ENCODE results near the gene ZDHHC14.

The ZDHHC14 gene

DNA sequence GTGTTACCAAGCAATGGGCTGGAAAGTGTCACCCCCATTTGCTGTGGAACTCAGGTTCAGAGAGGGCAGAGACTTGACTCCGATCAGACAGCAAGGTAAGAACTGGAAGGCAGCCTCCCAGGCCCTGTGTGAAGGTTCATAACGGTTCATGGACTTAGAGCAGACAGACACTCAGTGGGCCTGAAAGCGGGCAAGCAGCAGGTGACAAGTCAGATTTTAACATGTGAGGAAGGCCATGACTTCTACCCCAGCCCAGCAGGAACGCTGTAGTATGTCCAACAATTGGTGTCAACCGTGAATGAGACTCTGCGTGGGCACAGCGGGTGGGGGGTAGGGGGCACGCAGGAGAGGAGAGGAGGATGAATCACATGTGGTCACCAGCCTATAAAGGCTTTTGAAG, 224.5 kb downstream of the ZDHHC14 start:
- no peak for DNase-seq

DNA sequence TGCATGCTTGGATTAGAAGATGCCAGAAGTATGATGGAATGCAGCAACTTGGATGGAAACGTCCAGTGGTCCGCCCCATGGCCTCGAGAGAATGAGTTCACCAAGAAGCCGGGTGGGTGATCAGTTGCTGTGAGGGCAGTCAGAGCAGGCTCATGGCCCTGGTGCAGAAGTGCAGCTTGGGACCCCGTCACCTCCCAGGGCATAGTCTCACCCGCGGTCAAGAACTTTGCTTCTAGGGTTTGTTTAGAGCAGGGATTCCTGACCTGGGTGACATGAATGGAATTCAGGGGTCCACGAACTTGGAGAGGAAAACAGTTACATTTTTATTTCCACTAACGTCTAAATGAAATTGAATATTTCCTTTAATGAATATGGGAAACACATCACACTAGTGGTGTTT, 225.5 kb downstream of the ZDHHC14 start:
- DNase-seq, result no peak

DNA sequence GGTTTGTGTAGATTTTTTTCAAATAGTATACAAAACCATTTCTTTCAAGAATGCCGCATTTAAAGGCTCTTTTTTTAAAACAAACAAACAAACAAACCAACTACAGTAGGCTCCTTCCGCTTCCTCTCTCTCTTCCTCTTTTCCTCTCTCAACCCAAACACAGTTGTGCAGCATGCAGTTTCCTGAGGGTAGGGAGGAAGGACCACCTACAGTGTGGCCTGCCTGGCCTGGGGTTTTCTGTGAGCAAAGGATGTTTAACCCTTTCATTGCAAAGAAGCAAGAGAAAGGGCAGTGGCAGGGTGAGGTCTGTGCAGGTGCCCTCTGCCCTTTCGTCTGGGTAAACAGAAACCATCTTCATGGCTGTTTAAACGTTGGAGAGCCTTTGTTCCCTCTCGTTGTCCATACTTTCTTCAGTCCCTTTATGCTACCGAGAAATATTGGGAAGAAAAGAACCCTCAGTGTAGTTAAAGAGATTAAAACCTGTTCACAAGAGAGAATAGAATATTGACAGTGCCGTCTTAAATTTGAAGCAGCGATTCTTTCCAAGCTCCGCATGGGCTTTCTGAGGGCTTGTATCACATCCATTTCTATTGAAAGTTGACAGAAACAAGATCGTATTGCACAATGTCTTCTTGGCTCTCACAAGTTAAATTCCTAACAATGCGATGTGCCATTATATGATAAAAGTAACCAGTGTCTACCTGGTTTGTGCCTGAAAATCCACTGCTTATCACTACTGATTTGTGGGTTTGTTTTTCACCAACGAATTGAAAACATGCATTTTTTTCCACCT, 226.5 kb downstream of the ZDHHC14 start:
- DNase-seq, result no peak

DNA sequence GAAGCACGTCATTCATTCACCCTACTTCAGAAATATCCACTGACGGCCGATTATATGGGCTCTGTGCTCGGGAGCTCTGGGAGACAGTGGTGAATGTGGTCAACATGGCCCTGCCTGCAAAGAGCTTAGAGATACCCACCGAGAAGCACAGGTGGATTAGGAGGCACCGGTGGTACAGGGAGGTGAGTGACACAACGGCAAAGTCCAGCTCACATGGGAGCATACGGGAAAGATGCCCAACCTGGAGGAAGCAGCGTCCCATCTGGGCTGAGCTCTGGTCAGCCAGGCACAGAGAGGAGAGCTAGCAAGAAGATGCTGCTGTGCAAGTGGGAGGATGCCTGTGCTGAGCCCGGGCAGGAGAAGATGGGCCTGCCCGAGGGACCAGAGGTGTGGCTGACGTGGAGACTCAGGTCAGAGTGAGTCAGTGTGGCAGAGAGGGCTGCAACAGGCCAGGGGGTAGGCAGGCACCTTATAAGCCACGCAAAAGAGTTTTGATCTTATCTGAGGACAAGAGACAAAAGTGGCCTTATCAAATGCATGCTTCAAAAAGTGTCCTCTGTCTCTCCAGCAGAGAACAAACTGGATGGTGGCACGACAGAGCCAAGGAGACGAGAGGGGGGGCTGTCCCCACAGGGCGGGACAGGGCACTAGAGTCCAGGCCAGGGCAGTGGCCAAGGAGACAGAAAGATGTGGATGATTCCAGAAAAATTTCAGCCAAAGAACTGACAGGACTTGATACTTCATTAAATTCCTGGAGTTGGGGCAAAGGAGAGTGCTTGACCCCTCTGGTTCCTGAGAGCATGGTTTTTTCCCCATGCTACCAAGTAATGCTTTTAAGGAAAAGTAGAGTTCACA, 227.5 kb downstream of the ZDHHC14 start:
- DNase-seq, result no peak

DNA sequence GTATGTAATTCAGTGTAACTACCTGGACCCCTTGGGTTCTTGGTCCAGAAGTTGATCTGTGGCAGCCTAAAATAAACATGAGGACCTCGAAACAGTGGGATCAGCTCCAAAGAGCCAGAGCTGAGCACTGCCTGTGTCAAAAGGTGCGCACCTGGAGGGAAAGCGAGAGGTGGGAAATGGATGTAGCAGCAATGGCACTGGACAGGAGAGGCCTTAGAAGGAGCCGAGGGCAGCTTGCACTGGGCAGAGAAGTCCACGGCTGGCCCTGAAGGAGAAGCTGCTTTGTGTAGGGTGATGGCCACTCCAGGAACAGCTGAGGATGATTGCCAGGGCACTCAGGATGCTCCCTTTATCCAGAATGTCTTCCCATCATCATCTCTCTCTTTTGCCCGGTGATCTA, 228.1 kb downstream of the ZDHHC14 start:
- no peak for DNase-seq

DNA sequence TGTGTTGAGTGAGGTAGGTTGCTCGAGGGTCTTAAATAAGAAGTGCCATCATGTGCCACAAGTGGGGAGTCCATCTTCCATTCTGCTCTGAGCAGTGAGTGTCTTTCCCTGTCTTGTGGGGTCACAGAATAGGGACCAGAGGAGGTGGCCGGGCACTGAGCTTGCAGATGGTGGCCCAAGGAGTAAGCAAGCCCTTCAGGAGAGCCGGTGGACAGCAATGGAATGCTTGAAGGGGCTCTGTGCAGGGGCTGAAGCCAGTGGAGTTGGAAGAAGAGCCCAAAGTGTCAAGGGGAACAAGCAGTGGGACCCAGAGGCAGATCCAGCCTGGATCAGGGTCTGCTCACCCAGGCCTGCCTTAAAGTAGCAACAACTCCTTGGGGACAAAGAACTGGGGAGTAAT, 228.6 kb downstream of the ZDHHC14 start:
- DNase-seq, result no peak

DNA sequence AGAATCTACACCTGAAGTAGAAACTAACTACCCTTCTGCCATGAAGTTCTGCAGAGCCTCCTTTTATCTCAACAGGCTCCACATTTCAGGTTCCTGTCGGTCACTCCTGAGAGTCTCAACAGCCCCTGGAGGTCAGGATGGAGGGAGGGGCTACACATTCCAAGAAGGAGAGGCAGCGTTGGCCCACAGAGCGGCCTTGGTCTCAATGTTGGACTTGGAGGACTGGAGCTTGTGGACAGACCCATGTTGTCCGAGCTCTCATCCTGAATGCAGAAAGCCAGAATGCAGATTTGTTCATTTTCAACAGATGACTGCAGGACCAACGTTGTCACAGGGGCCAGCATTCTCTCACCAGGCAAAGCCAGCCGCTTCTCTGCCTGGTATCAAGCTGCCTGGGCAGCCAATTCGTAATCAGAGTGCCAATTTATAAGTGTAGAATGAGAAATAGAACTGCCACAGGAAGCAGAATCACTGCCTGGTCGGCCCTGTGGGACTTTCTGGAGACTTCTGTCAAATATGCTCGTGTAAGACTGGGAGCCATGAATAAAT, 229.5 kb downstream of the ZDHHC14 start:
- no peak for DNase-seq

DNA sequence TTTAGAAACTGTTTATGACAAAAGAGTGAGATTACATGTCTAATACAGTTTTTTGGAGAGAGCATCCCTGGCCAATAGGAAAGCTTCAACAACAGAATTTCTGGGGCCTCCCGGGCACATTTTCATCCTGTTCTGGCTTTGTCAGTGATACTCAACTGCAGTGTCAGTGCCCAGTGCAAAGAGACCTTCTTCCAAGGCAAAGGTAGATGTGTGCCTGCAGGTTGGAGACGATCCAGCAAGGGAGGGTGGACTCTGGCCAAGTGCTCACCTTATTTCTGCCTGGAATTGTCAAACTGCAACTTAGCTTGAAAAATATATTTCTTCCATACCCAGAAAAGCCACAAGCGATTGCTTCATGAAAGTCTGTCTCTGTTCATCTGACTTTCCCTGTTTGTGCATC, 230.4 kb downstream of the ZDHHC14 start:
- no peak for DNase-seq

DNA sequence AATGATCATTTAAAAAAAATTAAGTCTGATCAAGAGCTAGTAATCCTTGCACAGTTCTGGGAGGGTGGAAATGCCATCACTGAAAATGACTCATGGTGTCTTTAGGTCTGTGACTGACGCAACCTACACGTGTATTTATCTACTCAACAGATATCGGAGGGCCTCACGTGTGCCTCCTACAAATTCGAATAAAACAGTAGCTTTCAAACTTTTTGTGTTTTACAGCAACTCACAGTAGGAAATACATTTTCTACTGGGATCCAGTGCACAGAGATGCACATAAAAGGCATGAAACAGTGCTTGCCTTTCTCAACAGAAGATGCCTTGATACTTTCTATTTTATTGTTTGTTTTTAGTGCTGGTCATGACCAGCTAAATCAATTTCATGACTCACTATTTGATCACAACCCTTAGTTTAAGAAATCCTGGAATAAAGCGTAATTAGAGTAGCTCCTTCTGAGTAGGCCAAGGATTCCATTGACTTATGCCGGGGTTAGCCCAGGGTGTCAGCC, 232.1 kb downstream of the ZDHHC14 start:
- no peak for DNase-seq

DNA sequence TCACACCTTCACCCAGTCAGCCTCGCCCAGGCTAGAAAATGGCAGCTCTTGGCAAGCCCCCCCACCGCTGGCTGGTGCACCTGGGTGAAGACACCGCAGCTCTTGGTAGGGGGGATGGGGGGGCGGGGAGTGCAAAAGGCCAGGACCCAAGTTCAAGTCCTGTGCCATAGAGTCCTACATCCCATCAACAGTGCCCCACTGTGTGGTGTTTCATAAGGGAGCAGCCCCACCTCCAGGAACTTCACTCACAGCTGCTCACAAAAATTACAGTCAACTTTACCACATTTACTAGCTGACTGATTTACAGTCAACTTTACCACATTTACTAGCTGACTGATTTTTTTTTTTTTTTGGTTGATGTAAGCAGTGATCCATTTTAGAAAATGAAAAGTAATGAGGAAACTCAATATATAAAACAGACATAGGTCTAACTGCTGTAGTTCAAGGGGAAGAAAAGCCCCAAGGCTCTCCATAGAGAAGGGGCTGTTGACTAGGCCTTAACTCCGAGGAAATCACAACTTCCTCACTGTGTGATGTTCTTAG, 233.1 kb downstream of the ZDHHC14 start:
- DNase-seq, result no peak

DNA sequence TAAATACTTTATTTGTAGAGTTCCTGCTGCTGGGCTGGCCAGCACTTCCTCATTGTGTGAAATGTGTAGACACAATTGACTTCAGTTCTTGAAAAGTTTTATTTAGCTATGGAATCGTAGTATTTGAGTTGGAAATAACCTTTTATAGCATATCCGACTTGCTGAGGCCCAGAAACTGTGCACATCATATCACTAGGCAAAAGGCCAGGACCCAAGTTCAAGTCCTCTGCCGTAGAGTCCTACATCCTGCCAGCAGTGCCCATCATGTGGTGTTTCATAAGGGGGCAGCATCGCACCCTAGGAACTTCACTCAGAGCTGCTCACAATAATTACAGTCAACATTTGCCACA, 234.4 kb downstream of the ZDHHC14 start:
- DNase-seq, result no peak

DNA sequence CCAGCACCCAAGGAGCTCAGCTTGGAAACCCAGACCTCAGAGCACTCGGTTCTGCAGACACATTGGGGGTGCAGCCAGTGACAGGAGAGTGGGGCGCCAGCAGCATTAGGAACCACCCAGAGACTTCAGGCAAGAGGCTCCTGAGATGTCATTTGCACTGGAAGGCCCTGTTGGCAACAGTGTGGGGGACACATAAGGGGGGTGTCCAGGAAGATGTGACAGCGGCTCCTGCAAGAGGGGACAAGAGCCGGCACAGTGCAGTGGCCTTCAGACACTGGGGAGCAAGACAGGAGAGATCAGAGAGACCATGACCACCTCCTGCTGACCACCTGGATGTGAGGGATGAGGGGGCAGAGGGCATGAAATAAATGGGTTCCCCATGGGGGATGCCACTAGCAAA, 235.0 kb downstream of the ZDHHC14 start:
- DNase-seq, result no peak

DNA sequence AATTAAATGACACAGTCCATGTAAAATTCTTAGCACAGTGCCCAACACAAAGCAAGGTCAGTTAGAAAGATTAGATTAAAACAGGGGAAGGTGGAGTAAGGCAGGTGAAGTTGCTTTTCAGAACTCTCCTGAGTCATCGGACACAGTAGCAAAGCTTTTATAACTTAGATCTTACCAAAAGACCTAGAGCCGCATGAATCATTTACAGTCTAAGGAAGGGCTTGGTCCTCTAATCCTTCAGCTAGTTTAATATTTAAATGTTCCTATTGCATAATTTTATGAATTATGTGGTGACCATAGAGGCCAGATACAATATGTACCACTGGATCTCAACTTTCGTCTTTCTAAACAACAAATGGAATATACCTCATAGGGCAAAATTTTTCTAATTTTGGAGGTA, 240.0 kb downstream of the ZDHHC14 start:
- no peak for DNase-seq

DNA sequence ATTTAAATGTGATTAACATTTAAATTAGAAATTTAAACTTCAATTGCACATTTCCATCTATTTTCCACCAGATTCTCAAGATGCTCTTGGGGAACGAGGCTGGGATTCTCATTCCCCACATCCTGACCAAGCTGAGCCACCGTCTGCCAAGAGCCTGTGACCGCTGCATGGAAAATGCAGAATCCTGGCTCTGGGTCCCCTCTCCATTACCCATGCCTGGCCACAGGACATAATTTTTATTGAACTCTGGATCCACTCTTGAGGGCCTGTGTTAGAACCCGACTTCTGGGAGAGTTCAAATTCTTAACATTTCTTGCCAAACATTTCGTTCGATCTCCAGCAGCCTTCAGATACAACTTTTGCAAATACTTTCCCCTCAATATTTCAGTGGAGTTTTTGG, 240.4 kb downstream of the ZDHHC14 start:
- no peak for DNase-seq

DNA sequence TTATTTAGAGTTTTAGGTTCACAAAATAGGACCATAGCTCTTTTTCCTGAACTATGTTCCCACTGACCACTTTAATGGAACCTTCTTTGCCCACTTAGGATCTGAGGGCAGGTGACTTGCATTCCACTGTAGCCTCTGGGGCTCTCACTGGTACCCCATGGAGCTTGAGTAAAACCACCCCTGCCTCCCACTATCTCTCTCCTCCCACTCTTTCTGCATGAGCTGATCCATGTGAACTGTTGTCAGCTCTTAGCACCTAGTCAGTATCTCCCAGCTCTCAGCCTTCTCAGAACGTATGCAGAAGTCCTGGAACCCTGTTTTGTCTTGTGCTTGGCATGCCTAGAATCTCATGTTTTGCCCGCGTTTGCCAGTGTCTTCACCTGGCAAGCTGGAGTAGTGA, 241.4 kb downstream of the ZDHHC14 start:
- DNase-seq, result no peak

DNA sequence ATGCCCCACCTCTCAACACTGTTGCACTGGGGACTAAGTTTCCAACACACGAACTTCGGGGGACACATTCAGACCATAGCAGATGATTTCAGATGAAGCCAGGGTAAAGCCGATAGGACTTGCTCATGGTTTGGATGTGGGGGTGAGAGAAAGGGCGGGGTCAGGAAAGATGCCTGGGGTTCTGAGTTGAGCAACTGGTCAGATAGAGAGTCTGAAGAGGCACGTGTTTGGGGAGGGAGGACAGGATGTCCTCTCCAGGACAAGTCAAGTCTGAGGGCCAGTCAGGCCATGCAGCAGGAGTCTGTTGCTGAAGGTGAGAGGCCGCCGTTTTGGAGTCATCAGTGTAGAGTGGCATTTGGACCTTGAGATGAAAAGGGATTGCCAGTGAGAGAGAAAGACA, 244.1 kb downstream of the ZDHHC14 start:
- DNase-seq, result no peak

DNA sequence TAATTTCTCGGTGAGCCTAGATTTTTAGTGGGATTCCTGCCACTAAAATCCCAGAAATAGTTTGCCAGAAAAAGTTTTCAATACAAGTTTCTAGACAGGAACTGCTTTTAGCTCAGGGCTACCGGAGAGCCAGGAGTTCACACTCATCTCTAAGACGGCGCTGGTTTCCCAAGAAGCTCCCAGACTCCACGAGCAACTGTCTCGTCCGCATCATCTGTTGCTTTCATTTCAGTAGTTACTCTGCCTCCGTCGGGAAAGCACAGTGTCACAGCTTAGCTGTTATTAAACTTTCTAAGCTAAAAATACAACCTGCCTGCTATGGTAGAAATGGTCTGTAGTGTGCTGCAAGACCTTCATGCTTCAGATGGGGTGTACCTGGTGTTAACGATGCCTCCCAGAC, 244.8 kb downstream of the ZDHHC14 start:
- no peak for DNase-seq

DNA sequence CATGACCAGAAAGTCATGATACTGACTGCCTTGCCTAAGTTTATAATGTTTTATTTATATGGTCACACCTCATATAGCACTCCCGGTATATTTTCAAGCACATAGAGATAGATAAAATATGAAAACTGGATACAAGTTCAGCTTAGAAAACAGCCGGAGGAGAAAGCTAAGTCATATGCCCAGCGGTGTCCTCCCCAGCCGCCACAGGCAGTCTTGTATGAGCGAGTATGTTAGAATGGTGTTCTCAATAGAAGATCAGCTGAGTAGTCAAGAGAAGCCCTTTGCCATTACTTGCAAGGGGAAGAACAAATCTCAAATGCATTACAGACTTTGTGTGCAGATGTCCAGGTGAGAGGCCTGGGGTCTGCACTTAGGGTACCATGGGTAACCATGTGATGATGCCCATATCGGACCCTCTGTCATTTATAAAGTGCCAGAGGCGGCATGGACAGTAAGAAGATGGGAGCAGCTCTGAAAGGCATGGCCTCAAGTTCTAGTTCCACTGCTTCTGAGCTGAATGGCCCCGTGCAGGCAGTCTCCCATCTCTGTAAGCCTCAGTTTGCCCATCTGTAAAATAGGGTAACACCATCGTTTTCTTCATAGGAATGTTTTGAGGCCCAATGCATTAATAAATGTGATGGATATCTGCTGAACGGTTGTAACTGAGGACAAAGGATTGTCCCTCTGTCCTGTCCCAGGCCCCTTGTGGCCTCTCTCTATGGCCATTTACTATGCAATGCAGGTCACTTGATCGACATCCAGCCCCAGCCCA, 246.4 kb downstream of the ZDHHC14 start:
- no peak for DNase-seq

DNA sequence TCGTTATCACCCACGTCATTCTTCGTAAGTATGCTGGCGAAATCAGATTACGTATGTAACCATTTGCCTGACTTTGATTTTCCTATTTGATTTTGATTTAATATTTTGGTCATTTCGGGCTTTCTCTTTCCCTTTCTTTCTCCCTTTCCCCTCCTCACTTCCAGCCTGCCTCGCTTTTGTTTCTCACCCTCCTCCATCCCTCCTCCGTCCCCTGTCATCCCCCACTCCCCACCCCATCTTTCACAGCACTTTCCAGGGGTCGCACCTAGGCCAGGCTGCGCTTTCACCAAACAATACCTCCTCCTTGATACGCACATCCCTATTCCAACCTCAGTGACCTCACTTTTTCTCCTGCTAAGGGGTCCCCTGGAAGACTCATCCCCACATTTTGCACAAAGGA, 247.5 kb downstream of the ZDHHC14 start:
- DNase-seq, result no peak

DNA sequence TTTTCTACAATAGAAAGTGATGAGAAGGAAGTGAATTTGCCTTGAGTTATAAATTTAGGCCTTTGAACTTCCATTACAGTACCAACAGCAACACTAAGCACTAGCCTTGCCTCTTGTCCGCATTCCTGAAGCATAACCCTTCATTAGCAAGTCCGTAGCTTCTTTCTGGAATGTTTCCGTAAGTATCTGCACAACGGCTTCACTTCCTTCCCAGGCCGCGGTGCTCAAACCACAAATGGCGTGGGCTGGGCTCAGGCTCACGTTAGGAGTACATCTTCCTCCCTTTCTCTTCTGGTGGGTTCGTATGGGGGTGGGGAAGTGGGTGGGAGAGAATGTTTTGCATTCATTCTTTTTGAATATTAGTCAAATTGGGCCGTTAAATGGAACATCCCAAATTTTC, 248.2 kb downstream of the ZDHHC14 start:
- no peak for DNase-seq

DNA sequence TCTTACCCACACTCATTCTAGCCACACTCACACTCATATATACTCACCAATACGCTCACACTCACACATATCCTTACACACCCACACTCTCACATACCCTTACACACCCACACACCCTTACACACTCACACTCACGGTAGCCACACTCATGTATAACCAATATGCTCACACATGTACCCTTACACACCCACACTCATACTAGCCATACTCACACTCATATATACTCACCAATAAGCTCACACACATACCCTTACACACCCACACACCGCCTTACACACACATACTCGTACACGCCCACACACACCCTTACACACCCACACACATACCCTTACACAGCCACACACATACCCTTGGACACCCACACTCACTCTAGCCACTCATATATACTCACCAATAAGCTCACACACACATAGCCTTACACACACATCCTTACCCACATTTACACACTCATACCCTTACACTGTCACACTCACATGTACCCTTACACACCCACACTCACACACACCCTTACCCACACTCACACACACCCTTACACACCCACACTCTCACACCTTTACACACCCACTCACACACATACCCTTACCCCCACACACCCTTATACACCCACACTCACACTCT, 249.6 kb downstream of the ZDHHC14 start:
- no peak for DNase-seq

DNA sequence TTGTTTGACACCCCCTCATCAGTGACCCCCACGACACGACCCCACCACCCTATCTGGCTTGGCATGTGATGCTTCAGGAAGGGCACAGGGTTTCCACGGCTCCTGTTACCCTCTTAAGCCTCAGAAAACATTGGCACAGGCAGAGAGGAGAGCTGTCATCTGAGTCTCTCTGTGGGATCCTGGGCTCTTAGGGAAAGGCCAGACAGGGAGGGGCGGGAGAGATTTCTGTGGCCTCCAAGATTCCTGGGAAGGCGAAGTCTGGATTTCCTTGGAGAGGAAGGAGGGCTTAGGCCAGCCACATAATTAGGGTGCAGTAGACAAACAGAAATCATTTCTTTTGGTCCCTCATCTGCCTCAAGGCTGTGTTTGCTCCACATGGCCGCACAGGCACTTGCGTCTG, 250.4 kb downstream of the ZDHHC14 start:
- no peak for DNase-seq

All from activated T-cell treated with anti-CD3 and anti-CD28 coated beads, Interleukin-2, amount 50 U/mL, for 48 hours (primary cell).